ENCODE data around the gene ADGRD2. TPM values are rescaled to one million over a fixed set of nuclear protein-coding genes. Genes with fewer than 3 reads are reported as not detected.

ADGRD2 gene
- total RNA-seq, 1 experiment from 2014 or later: 1.5 TPM

DNA sequence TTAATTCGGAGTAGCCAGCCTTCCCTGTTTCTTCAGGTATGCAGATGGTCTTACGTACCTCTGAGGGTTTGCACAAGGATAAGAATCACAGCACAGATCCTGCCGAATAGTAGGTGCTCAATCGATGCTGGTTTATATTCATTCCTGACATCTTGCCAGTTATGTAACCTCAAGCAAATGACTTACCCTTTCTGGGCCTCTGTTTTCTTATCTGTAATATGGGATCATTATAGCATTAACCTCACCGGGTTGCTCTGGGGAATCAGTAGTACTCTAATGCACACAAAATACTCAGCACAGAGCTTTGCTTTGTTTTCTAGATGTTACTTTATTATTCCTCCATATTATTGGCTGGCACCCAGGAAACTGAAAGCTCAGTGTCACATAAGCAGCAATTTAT lies 64.6 kb downstream of the ADGRD2 start:
- no peak overlapping the region for H3K4me3 Mint-ChIP-seq
- H3K9me3 ChIP-seq (ENCODE audit: control insufficient read depth, low read depth, low read length): no peaks in the 10 kb centered on the region
- peaks cover 2% of the 10 kb centered on the region for H3K27me3 Mint-ChIP-seq (ENCODE audit: low read depth)
- DNase-seq: no peak
- no peak overlapping the region for H3K4me2 ChIP-seq (ENCODE audit: insufficient read depth, insufficient read length, low read length)
- H2BK12ac ChIP-seq (ENCODE audit: insufficient read length, low read depth, low read length): no peak overlapping the region
- peaks cover 6 to 15% (median 11%) of the 10 kb centered on the region in 3 experiments; a peak in 6 of 7 replicates for H3K36me3 Mint-ChIP-seq (ENCODE audit: insufficient read depth in 1 of 3, low read depth in 3 of 3)
- no peak overlapping the region for H3K18ac ChIP-seq (ENCODE audit: insufficient read length, low read depth, low read length)
- no peak overlapping the region for H2BK120ac ChIP-seq (ENCODE audit: low read depth, low read length, poor library complexity, severe bottlenecking)
- H2BK20ac ChIP-seq (ENCODE audit: low read depth, low read length, poor library complexity, severe bottlenecking): no peak overlapping the region
- H3K27ac ChIP-seq (ENCODE audit: insufficient read length, low read depth, low read length): no peak overlapping the region
- H4K91ac ChIP-seq (ENCODE audit: insufficient read length, low read depth, low read length): no peak overlapping the region
- no peaks in the 10 kb centered on the region for H3K23me2 ChIP-seq (ENCODE audit: insufficient read length, low read depth, low read length, poor library complexity, severe bottlenecking)
- H4K8ac ChIP-seq (replicated peaks; ENCODE audit: insufficient read length, low read depth, low read length): no peak overlapping the region
- no peak overlapping the region for H2AK5ac ChIP-seq (ENCODE audit: insufficient read length, low read length)
- no peaks in the 10 kb centered on the region; a peak in 1 of 5 replicates for H3K9me3 Mint-ChIP-seq
- H2BK5ac ChIP-seq (ENCODE audit: insufficient read length, low read length): no peak overlapping the region
- H2BK15ac ChIP-seq (ENCODE audit: low read depth, low read length): no peak overlapping the region
- H3K9ac ChIP-seq (ENCODE audit: extremely low read depth, insufficient read length, low read length): no peak overlapping the region
- no peaks in the 10 kb centered on the region for H3K4me1 ChIP-seq (ENCODE audit: insufficient read depth, low read length)
- H3K4ac ChIP-seq (ENCODE audit: low read depth, low read length): no peak overlapping the region
- TF ChIP-seq, protein P1, sequence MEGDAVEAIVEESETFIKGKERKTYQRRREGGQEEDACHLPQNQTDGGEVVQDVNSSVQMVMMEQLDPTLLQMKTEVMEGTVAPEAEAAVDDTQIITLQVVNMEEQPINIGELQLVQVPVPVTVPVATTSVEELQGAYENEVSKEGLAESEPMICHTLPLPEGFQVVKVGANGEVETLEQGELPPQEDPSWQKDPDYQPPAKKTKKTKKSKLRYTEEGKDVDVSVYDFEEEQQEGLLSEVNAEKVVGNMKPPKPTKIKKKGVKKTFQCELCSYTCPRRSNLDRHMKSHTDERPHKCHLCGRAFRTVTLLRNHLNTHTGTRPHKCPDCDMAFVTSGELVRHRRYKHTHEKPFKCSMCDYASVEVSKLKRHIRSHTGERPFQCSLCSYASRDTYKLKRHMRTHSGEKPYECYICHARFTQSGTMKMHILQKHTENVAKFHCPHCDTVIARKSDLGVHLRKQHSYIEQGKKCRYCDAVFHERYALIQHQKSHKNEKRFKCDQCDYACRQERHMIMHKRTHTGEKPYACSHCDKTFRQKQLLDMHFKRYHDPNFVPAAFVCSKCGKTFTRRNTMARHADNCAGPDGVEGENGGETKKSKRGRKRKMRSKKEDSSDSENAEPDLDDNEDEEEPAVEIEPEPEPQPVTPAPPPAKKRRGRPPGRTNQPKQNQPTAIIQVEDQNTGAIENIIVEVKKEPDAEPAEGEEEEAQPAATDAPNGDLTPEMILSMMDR (conservative IDR thresholded peaks at IDR 0.05): no peak
- no peak overlapping the region for H3K56ac ChIP-seq (ENCODE audit: insufficient read length, low read depth, low read length)
- H3K79me1 ChIP-seq (ENCODE audit: insufficient read depth, low read depth, low read length, poor library complexity, severe bottlenecking): no peaks in the 10 kb centered on the region
- no peaks in the 10 kb centered on the region for H4K20me1 ChIP-seq (ENCODE audit: control insufficient read depth, insufficient read depth, insufficient read length)
- H2AFZ ChIP-seq (ENCODE audit: low read length): no peak overlapping the region
- peaks cover 2 to 23% of the 10 kb centered on the region in 2 experiments; a peak in 3 of 4 replicates for H3K4me1 Mint-ChIP-seq
- H3K27ac Mint-ChIP-seq: no peak overlapping the region
- no CpG with 5 or more reads among the region's 5 CpGs for WGBS (ENCODE audit: extremely low coverage, insufficient read length, low lambda C conversion rate)
- no peak overlapping the region for H3K14ac ChIP-seq (ENCODE audit: insufficient read depth, low read length)
- no peak overlapping the region for H3T11ph ChIP-seq (ENCODE audit: low read length)
- H3K79me2 ChIP-seq (ENCODE audit: insufficient read depth, low read length): no peaks in the 10 kb centered on the region
- no peak overlapping the region for H3K23ac ChIP-seq (ENCODE audit: insufficient read length, low read depth, low read length)
- H4K5ac ChIP-seq (ENCODE audit: insufficient read length, low read depth, low read length): no peak overlapping the region
- H3K27me3 ChIP-seq (ENCODE audit: insufficient read depth, low read length): no peaks in the 10 kb centered on the region

All from H9 (cell line).